Cardiac muscle cell (in vitro differentiated cells and primary cell): Measurements from ENCODE around the gene CUTC. TPM values are rescaled to one million over a fixed set of nuclear protein-coding genes. Genes with fewer than 3 reads are reported as not detected.
A peak's percentile ranks its signal among the peaks of the same experiment; 100 is the strongest.

Experiments
- DNase-seq, 2 donors: peaks; one replicate each; pipeline versions ENCODE4 v3.0.0 to v3.0.0-alpha.2; 2010 to 2017; ENCODE audit warnings: low read depth in 1 of 2, low spot score in 1 of 2
- H3K27ac ChIP-seq: fragments of 200-600 bp; sonication (generic); 2 replicates; pipeline ENCODE4 v1.5.1; 2016
- H3K27me3 ChIP-seq: fragments of 200-600 bp; sonication (generic); 2 replicates; pipeline ENCODE4 v1.6.0; 2016; ENCODE audit warnings: control low read depth
- H3K36me3 ChIP-seq: fragments of 200-600 bp; sonication (generic); 2 replicates; pipeline ENCODE4 v1.5.1; 2016; ENCODE audit warnings: control low read depth
- H3K4me1 ChIP-seq: fragments of 200-600 bp; sonication (generic); 2 replicates; pipeline ENCODE4 v1.8.1; 2017; ENCODE audit warnings: low read depth, mild to moderate bottlenecking, mixed run types
- H3K4me3 ChIP-seq: fragments of 200-600 bp; sonication (generic); 2 replicates; pipeline ENCODE4 v1.5.1; 2016; ENCODE audit warnings: mild to moderate bottlenecking
- H3K9me3 ChIP-seq: fragments of 200-600 bp; sonication (generic); 2 replicates; pipeline ENCODE4 v1.5.1; 2017; ENCODE audit warnings: low read depth, mild to moderate bottlenecking, control low read depth
- CTCF ChIP-seq: IDR thresholded peaks from 2 replicates; pipeline ENCODE4 v1.5.1; 2012; ENCODE audit warnings: low read depth, mild to moderate bottlenecking, low read length
- polyA plus RNA-seq: library from polyadenylated mRNA; unstranded; fragments of >200 nt; fragmentation: Nextera tagmentation; extraction: Ambion mirVana; gene quantifications from 2 replicates; pipeline ENCODE4 v1.2.1, GENCODE V29; 2016
- total RNA-seq: library from RNA; depleted of rRNA; stranded (reverse); fragments of >200 nt; gene quantifications from 2 replicates; pipeline ENCODE4 v1.2.3, GENCODE V29; 2016

The CUTC gene
- total and polyA plus RNA-seq, 2 experiments from 2014 or later, result 33.7 to 52.0 TPM

DNA sequence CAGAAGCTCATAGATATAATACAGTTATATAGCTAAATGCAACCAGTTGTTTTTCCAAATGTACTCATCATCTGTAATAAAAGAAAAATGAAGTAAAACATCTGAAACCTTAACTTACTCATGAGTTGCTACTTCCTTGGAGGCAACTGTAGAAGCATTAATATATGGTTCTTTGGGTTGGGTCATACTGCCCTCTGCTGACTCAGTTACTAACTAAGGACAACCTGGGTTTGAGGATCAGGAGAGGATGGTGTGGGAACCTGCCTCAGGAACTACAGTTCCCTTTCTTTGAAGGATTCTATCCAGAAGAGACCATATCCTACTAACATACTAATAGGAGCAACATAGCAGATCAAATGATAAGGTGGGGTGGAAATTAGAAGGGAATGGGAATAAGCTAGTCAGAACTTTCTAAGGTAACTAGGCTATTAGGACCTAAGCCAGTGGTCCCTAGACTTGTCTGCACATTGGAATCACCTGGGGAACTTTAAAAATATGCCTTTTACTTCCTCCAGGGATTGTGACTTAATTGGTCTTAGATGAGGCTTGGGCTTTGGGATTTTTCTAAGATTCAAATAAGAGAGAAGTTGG lies 20.8 kb upstream of the CUTC start:
- peak; percentile 54 to 77 for DNase-seq
- Histone ChIP-seq H3K27me3 (no peaks in the 10 kb centered on the region), H3K4me1 (peaks cover 5% of the 10 kb centered on the region), H3K9me3 (no peaks in the 10 kb centered on the region), H3K27ac (no peak overlapping the region), H3K4me3 (no peak overlapping the region), H3K36me3 (peaks cover 14% of the 10 kb centered on the region)
- TF ChIP-seq CTCF, result peak; percentile 59

DNA sequence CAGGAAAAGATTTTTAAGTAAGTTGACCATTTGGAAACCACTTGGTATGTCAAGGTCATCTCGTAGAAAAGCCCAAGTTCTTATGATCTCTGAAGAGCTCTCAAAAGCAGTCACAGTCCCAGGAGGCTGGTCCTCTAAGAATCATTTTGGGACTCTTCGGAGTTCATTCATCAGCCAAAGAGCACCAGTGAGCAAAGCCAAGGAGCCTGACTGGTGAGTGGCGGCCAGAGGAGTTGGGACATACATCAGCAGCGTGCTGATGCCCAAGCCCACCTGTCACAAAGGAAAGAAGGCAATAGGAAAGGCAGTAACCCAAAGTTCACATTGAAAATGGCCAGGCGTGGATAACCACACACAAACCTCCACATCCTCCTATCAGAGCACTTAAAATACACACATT lies 17.6 kb upstream of the CUTC start:
- Histone ChIP-seq H3K27me3 (no peaks in the 10 kb centered on the region), H3K36me3 (peaks cover 26% of the 10 kb centered on the region), H3K4me3 (no peak overlapping the region), H3K27ac (no peak overlapping the region), H3K9me3 (no peaks in the 10 kb centered on the region), H3K4me1 (peaks cover 5% of the 10 kb centered on the region)
- TF ChIP-seq CTCF, result no peak
- DNase-seq, result no peak

GRCh38 chr10:99720387-99720786 lies 11.6 kb upstream of the CUTC start:
- peaks cover 58% of the 10 kb centered on the region for H3K36me3 ChIP-seq
- no peaks in the 10 kb centered on the region for H3K9me3 ChIP-seq
- no peak overlapping the region for H3K4me3 ChIP-seq
- no peak for DNase-seq
- H3K27me3 ChIP-seq, result no peaks in the 10 kb centered on the region
- TF ChIP-seq CTCF, result no peak
- no peak overlapping the region for H3K27ac ChIP-seq
- no peaks in the 10 kb centered on the region for H3K4me1 ChIP-seq

- TF ChIP-seq CTCF, result no peak
- Histone ChIP-seq H3K9me3 (no peaks in the 10 kb centered on the region), H3K4me3 (no peak overlapping the region), H3K36me3 (peaks cover 15% of the 10 kb centered on the region), H3K4me1 (peaks cover 15% of the 10 kb centered on the region), H3K27ac (no peak overlapping the region), H3K27me3 (no peaks in the 10 kb centered on the region)
- DNase-seq, result peak in 1 of 2 donors; percentile 11
These were observed 2.0 kb upstream of the CUTC start for GRCh38 chr10:99730026-99730425.

- DNase-seq, result no peak
- TF ChIP-seq CTCF, result no peak
- peaks cover 13% of the 10 kb centered on the region for H3K36me3 ChIP-seq
- H3K4me1 ChIP-seq, result peaks cover 15% of the 10 kb centered on the region
- H3K4me3 ChIP-seq, result peak overlapping the region; percentile 49
- no peaks in the 10 kb centered on the region for H3K9me3 ChIP-seq
- H3K27me3 ChIP-seq, result no peaks in the 10 kb centered on the region
- H3K27ac ChIP-seq, result peak overlapping the region; percentile 63
These were observed 565 bp upstream of the CUTC start for GRCh38 chr10:99731306-99732032.
